GM21526 (cell line): Measurements from ENCODE around the gene ANAPC4.

Experiments used
- ATAC-seq: cut with Tn5 transposase; IDR thresholded peaks from one replicate; pipeline ENCODE4 v1.9.1; 2021; ENCODE audit warnings: moderate library complexity; ENCODE audit not compliant: unreplicated experiment, low FRiP score

Gene ANAPC4

GRCh38 chr4:25377572-25378436 lies 741 bp downstream of the ANAPC4 start:
- peak; percentile 4 for ATAC-seq

GRCh38 chr4:25378437-25378743 lies 1.3 kb downstream of the ANAPC4 start:
- ATAC-seq: no peak

GRCh38 chr4:25379591-25379990 lies 2.5 kb downstream of the ANAPC4 start:
- no peak for ATAC-seq

- no peak for ATAC-seq
These were observed 6.6 kb downstream of the ANAPC4 start for GRCh38 chr4:25383647-25384046.

- no peak for ATAC-seq
These were observed 9.9 kb downstream of the ANAPC4 start for GRCh38 chr4:25386926-25387325.

- no peak for ATAC-seq
These were observed 20.2 kb downstream of the ANAPC4 start for GRCh38 chr4:25397305-25397704.

GRCh38 chr4:25399510-25399909 lies 22.4 kb downstream of the ANAPC4 start:
- ATAC-seq: no peak

GRCh38 chr4:25401066-25401465 lies 24.0 kb downstream of the ANAPC4 start:
- no peak for ATAC-seq

- no peak for ATAC-seq
These were observed 25.5 kb downstream of the ANAPC4 start for GRCh38 chr4:25402521-25402920.

- ATAC-seq: no peak
These were observed 26.6 kb downstream of the ANAPC4 start for GRCh38 chr4:25403699-25404098.

GRCh38 chr4:25405453-25405852 lies 28.4 kb downstream of the ANAPC4 start:
- no peak for ATAC-seq

- ATAC-seq: no peak
These were observed 29.1 kb downstream of the ANAPC4 start for GRCh38 chr4:25406081-25406692.

GRCh38 chr4:25410820-25411529 lies 33.9 kb downstream of the ANAPC4 start:
- no peak for ATAC-seq

GRCh38 chr4:25413261-25413660 lies 36.2 kb downstream of the ANAPC4 start:
- no peak for ATAC-seq

- no peak for ATAC-seq
These were observed 40.0 kb downstream of the ANAPC4 start for GRCh38 chr4:25417014-25417413.

- ATAC-seq: no peak
These were observed 43.9 kb downstream of the ANAPC4 start for GRCh38 chr4:25420931-25421330.

- ATAC-seq: no peak
These were observed 44.9 kb downstream of the ANAPC4 start for GRCh38 chr4:25421816-25422525.

- ATAC-seq: no peak
These were observed 46.5 kb downstream of the ANAPC4 start for GRCh38 chr4:25423548-25423947.

- ATAC-seq: no peak
These were observed 47.6 kb downstream of the ANAPC4 start for GRCh38 chr4:25424539-25425228.

GRCh38 chr4:25425361-25425760 lies 48.3 kb downstream of the ANAPC4 start:
- no peak for ATAC-seq
